ENCODE measurements around the gene SETD1B.

Gene SETD1B

GRCh38 chr12:121796855-121797751, 6.7 kb upstream of the SETD1B start:
- TF ChIP-seq SNAI2 (CRISPR knock-in tag; IDR thresholded peaks at IDR 0.05) (no peak), GLIS3 (CRISPR knock-in tag; IDR thresholded peaks at IDR 0.05) (0 out of 2 replicates have a peak, but pooled peaks have one; percentile 32)

GRCh38 chr12:121797937-121798786, 5.6 kb upstream of the SETD1B start:
- TF ChIP-seq TCF4 (CRISPR knock-in tag; IDR thresholded peaks at IDR 0.05; ENCODE audit: borderline replicate concordance), result peak; percentile 54; the same call in 1 of the 2 replicates
- peak; percentile 55; the same call in 1 of the 2 replicates for TF ChIP-seq TSHZ2 (CRISPR knock-in tag; IDR thresholded peaks at IDR 0.05)
- no peak for TF ChIP-seq ESRRG (CRISPR knock-in tag; IDR thresholded peaks at IDR 0.05)
- TF ChIP-seq SNAI2 (CRISPR knock-in tag; IDR thresholded peaks at IDR 0.05), result peak; percentile 75; the same call in 1 of the 2 replicates
- ATAC-seq, result no peak

More at GRCh38 chr12:121796855-121797751, 6.7 kb upstream of the SETD1B start:
- peak; percentile 45 for ATAC-seq

- no peak for ATAC-seq
- no peak for TF ChIP-seq ZNF8 (CRISPR knock-in tag; IDR thresholded peaks at IDR 0.05)
- no peak for TF ChIP-seq GLIS3 (CRISPR knock-in tag; IDR thresholded peaks at IDR 0.05)
- TF ChIP-seq SNAI2 (CRISPR knock-in tag; IDR thresholded peaks at IDR 0.05), result no peak
- no peak for TF ChIP-seq ZNF565 (CRISPR knock-in tag; conservative IDR thresholded peaks at IDR 0.05; ENCODE audit: low read depth)
Observed at GRCh38 chr12:121798787-121799155, 5.0 kb upstream of the SETD1B start.

GRCh38 chr12:121799156-121799841, 4.5 kb upstream of the SETD1B start:
- TF ChIP-seq SNAI2 (CRISPR knock-in tag; IDR thresholded peaks at IDR 0.05), result no peak
- no peak for TF ChIP-seq POU6F1 (CRISPR knock-in tag; IDR thresholded peaks at IDR 0.05; ENCODE audit: borderline replicate concordance, low read depth)
- TF ChIP-seq TOX (CRISPR knock-in tag; IDR thresholded peaks at IDR 0.05; ENCODE audit: borderline replicate concordance), result no peak
- no peak for TF ChIP-seq CSDC2 (CRISPR knock-in tag; IDR thresholded peaks at IDR 0.05)
- no peak for TF ChIP-seq PATZ1 (CRISPR knock-in tag; IDR thresholded peaks at IDR 0.05; ENCODE audit: borderline replicate concordance)
- TF ChIP-seq ISL1 (CRISPR knock-in tag; IDR thresholded peaks at IDR 0.05), result no peak
- TF ChIP-seq OSR1 (CRISPR knock-in tag; IDR thresholded peaks at IDR 0.05), result no peak
- TF ChIP-seq ESRRG (CRISPR knock-in tag; IDR thresholded peaks at IDR 0.05), result no peak
- no peak for TF ChIP-seq RARB (CRISPR knock-in tag; IDR thresholded peaks at IDR 0.05)
- TF ChIP-seq ZFP3 (CRISPR knock-in tag; IDR thresholded peaks at IDR 0.05), result no peak
- ATAC-seq, result peak; percentile 21
